CD4-positive, alpha-beta T cell treated with Interleukin-15 for 1 hour (primary cell): ENCODE results near the gene CAMSAP1.

ENCODE experiments used
- DNase-seq: peaks from one replicate; pipeline ENCODE4 v3.0.0-alpha.2; 2020

CAMSAP1 gene

GRCh38 chr9:135809166-135809565 lies 98.2 kb downstream of the CAMSAP1 start:
- no peak for DNase-seq

- no peak for DNase-seq
Measured at GRCh38 chr9:135805422-135806022, 101.8 kb downstream of the CAMSAP1 start.

- DNase-seq: no peak
Measured at GRCh38 chr9:135804581-135805421, 102.5 kb downstream of the CAMSAP1 start.

- DNase-seq: no peak
Measured at GRCh38 chr9:135803441-135803840, 103.9 kb downstream of the CAMSAP1 start.

- DNase-seq: no peak
Measured at GRCh38 chr9:135802876-135803419, 104.4 kb downstream of the CAMSAP1 start.

- DNase-seq: no peak
Measured at GRCh38 chr9:135801070-135801469, 106.3 kb downstream of the CAMSAP1 start.

- DNase-seq: no peak
Measured at GRCh38 chr9:135799261-135799660, 108.1 kb downstream of the CAMSAP1 start.

GRCh38 chr9:135798263-135798585 lies 109.1 kb downstream of the CAMSAP1 start:
- DNase-seq: no peak

- DNase-seq: no peak
Measured at GRCh38 chr9:135797507-135798262, 109.7 kb downstream of the CAMSAP1 start.

- DNase-seq: no peak
Measured at GRCh38 chr9:135796784-135797485, 110.4 kb downstream of the CAMSAP1 start.

GRCh38 chr9:135795391-135795790 lies 112.0 kb downstream of the CAMSAP1 start:
- no peak for DNase-seq

GRCh38 chr9:135794361-135794885 lies 112.9 kb downstream of the CAMSAP1 start:
- DNase-seq: no peak

- DNase-seq: no peak
Measured at GRCh38 chr9:135794057-135794335, 113.3 kb downstream of the CAMSAP1 start.

- DNase-seq: no peak
Measured at GRCh38 chr9:135793221-135794056, 113.9 kb downstream of the CAMSAP1 start.

- DNase-seq: no peak
Measured at GRCh38 chr9:135792268-135793128, 114.8 kb downstream of the CAMSAP1 start.

GRCh38 chr9:135791431-135792267 lies 115.7 kb downstream of the CAMSAP1 start:
- DNase-seq: no peak

- no peak for DNase-seq
Measured at GRCh38 chr9:135790850-135791249, 116.5 kb downstream of the CAMSAP1 start.

- no peak for DNase-seq
Measured at GRCh38 chr9:135790356-135790755, 117.0 kb downstream of the CAMSAP1 start.

GRCh38 chr9:135789838-135790291 lies 117.5 kb downstream of the CAMSAP1 start:
- no peak for DNase-seq
